Fibroblast of skin of right quadriceps (primary cell): Measurements from ENCODE around the gene LGI1.
"Not testable (repeated sequence)": the region's sequence is repeated elsewhere in the genome, so short reads cannot be mapped to it uniquely, and the experiment has no call there.

Source experiments
- DNase-seq: peaks from one replicate; pipeline ENCODE4 v3.0.0-alpha.2; 2013

Gene LGI1

DNA sequence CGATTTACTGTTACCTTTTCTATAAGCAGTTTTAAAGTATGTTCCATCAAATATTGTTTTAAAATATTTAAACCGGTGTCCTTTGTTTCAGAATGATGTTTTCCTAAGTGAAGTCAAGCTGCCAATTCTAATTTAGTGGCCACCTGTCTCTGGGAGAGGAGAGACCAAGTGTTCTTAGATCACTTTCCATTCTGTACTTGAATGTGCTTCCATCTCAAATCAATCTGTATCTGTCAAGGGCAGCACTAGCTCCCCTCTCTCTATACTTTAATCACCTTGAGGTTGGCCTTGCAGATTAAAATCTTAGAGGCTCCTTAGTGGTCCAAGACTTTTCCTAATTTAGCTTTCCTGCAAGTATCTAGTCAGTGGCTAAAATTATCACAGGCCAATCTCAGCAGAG, 49.6 kb downstream of the LGI1 start:
- no peak for DNase-seq

GRCh38 chr10:93812659-93813338, 55.1 kb downstream of the LGI1 start:
- no peak for DNase-seq

DNA sequence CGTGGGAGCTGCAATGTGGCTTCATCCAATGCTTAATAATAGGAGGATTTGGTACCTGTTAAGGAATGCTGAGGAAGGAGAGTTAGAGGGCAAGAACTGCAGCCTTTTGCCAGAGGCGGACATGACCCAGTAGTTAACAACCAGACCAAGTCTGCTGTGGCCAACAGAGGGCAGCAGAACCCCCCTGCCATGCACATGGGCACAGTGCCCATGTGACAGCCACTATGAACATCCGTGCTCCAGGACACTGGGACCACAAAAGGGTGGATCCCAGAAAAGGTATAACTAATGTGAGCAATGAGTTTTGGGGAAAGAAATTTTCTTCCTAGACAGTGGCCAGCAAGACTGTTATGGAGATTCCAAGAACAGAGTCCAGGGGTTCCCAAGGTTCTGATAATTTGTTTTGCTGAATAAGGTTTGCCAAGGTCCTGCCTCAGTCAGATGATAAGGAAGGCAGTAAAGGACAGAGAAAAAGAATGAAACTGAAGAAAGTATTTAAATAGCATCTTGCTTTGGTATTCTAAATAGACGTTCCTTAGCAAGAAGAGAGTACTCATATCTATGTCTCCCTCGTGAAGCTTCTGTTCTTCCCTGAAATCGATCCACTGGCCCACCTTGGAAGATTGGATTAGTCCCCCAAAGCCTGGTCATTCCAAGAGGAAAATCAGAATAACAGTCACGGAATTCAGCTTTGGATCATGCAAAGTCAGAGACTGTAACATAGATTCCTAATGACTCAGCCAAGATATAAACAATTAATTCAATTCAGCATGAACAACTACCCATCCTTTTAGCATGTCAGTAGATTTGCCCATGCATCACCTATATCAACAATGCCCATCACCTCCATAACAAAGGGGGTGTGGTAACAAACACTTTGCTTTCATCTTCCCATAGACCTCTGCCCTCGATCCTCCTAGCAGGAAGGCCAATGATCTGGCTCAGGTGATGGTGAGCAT, 56.0 kb downstream of the LGI1 start:
- DNase-seq, result peak; percentile 34

- DNase-seq, result peak; percentile 18
Observed at GRCh38 chr10:93815304-93816096, 57.8 kb downstream of the LGI1 start.

DNA sequence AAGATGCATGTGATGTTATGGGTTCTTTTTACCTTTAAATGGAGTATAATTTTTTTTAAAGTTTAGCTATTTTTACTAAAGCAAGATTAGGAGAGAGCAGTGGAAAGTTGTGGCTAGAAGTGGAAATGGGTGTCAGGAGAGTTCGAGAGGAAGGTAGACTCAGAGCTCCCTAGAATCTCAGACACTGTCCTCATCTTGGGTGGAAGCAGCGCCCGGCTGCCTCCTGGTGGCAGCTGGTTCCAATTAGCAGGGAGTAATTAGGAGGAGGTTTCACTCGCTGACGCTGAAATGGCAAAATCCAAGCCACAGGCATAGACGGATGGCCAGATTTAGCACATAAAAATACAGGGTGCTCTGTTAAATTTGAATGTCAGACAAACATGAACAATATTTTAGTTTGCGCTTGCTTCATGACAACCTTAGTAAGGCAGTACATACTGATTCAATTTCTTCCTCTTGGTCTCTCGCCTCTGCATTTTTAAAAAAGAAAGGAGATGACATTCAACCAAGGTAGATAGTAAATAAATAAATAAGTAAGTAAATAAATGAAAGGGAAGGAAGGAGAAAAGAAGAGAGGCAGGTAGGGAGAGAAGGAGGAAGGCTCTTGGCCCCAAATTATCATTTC, 58.5 kb downstream of the LGI1 start:
- peak; percentile 79 for DNase-seq

DNA sequence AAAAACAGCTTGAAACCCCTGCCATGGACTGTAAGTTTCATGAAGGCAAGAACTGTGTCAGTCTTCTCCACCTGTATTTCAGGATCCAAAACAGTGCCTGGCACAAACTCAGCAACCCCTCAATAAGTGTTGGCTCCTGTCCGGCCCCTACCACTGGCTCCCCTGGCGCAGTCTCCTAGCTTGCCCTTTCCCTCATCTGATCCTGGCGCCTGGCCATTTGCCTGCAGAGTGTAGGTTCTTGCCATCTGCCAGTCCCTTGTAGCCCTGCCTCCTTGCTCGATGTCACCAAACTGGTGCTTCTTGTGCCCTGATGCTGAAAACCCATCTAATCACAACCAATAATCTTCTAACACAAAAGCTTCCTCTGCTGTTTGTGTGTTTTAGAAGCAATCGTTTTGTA, 60.4 kb downstream of the LGI1 start:
- DNase-seq, result no peak

DNA sequence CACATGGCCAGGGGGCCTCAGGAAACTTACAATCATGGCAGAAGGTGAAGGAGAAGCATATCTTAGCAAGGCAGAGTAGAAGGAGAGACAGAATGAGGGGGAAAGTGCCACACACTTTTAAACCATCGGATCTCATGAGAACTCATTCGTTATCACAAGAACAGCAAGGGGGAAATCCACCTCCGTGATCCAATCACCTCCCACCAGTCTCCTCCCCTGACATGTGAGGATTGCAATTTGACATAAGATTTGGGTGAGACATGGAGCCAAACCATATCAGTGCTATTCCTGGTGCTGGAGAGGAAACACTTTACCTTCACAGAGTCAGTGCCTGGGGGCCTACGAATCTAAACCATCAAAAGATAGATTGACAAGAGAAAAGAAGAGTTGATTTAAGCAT, 61.8 kb downstream of the LGI1 start:
- DNase-seq, result no peak

DNA sequence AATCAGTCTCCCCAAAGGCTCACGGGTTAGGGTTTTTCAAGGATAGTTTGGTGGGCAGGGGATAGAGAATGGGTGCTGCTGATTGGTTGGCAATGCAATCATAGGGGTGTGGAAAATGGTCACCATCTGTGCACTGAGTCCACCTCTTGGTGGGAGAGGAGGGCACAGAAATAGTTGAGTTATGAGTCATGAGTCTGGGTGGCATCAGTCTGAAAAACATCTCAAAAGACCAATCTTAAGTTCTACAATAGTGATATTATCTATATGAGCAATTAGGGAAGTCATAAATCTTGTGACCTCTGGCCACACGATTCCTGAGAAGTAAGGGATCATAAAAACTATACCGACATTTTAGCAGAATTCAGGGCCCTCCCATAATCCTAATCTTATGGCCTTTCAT, 62.7 kb downstream of the LGI1 start:
- DNase-seq, result no peak

DNA sequence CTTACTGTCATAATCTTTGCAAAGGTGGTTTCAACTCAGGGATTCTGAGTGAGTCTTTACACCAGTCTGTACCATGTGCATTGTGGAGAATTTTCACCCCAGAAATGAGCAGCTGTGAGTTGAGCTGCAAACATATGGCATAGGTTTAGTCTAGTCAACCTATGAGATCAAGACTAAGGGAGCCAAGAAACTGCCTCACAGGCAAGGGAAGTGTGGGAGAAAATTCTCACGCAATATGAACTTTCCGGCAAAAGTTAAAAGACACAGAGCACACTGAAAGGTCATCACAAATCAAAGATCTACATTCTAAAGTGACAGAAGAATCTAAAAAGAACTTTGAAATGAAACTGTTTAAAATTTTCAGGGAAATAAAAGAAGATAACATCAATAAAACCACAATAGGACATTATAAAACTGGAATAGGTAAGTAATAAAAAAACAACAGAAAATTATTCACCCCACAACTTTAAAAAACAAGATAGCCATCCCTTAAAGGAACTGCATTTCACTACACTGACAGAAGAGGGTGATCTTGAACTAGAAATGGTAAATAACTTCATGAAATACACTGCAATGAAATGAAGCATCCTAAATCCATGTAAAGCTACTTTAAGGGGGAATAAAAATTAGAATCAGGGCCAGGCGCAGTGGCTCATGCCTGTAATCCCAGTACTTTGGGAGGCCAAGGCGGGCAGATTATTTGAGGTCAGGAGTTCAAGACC, 63.5 kb downstream of the LGI1 start:
- peak; percentile 27 for DNase-seq

GRCh38 chr10:93826355-93826754, 68.6 kb downstream of the LGI1 start:
- no peak for DNase-seq

GRCh38 chr10:93827056-93827804, 69.5 kb downstream of the LGI1 start:
- no peak for DNase-seq

DNA sequence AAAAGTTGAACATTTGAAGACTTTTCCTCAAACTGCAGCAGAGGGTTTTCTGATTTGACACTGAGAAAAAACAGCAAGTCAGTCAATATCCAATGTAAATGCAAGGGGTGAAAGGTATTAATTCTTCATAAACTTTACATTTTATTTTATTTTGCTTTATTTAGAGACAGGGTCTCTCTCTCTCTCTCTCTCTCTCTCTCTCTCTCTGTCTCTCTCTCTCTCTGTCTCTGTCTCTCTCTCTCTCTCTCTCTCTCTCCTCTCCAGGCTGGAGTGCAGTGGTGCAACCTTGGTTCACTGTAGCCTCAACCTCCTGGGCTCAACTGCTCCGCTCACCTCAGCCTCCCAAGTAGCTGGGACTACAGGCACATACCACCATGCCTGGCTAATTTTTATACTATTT, 73.3 kb downstream of the LGI1 start:
- DNase-seq, result not testable (repeated sequence)

GRCh38 chr10:93835770-93836169, 78.0 kb downstream of the LGI1 start:
- no peak for DNase-seq

- no peak for DNase-seq
Observed at GRCh38 chr10:93837822-93838221, 80.1 kb downstream of the LGI1 start.

GRCh38 chr10:93838278-93838677, 80.5 kb downstream of the LGI1 start:
- DNase-seq, result no peak

DNA sequence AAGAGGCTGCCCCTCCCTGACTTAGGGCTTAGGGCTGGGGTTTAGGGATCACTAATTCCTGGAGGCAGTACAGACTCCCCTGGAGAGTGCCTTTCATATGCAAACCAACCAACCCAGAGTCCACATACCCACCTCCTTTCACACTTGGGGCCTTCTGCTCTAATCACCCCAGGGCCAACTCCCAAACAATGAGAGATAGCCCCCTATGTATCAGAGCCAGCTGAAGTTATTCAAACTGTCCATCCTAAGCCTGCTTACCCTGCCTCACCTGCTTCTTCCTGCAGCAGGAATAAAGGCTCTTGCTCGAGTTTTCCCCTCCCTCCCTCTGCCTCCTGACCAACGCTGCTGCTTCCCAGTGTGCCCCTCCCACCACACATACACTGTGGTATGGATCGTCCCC, 84.2 kb downstream of the LGI1 start:
- no peak for DNase-seq

DNA sequence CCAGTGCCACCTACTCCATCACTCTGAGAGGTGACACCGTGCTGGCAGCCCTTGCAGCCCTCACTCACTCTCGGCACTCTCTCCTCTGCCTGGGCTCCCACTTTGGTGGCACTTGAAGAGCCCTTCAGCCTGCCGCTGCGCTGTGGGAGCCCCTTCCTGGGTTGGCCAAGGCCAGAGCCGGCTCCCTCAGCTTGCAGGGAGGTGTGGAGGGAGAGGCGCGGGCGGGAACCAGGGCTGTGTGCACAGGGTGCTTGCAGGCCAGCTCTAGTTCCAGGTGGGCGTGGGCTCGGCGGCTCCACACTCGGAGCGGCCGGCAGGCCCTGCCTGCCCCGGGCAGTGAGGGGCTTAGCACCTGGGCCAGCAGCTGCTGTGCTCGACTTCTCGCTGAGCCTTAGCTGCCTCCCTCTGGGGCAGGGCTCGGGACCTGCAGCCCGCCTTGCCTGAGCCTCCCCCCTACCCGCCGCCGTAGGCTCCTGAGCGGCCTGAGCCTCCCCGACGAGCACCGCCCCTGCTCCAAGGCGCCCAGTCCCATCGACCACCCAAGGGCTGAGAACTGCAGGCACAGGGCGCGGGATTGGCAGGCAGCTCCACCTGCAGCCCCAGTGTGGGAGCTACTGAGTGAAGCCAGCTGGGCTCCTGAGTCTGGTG, 87.4 kb downstream of the LGI1 start:
- DNase-seq, result no peak
